Measurements from ENCODE around the gene DHX57.

DNA sequence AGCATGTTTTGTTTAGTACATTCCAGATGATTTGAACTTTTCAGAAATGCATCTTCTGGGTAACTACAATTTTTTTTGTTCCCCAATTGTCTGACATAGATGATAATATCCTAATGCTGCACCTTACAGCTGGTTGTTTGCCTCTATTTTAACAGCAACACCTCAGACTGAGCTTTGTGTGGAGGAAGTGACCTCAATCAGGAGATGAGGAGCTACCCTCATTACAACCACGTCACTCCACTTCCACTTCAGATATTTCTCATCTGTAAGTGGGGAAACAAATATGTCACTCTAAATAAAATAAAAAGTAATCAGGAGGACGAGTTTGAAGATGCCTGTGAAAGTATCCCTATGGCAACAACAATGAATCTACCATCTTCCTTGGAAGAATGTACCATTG, 112.5 kb downstream of the DHX57 start:
- TF ChIP-seq FOS (IDR thresholded peaks at IDR 0.05; ENCODE audit: borderline replicate concordance, insufficient read depth, low read length) (no peak), POLR2A (IDR thresholded peaks at IDR 0.05; ENCODE audit: low read depth, low read length) (no peak), EZH2 (IDR thresholded peaks at IDR 0.05; ENCODE audit: borderline replicate concordance, low read depth, low read length, severe bottlenecking) (no peak), MYC (IDR thresholded peaks at IDR 0.05; ENCODE audit: low read depth, low read length) (no peak), POLR2AphosphoS5 (IDR thresholded peaks at IDR 0.05; ENCODE audit: insufficient read depth, low read depth, low read length) (no peak)
- TF ChIP-seq, protein P1, sequence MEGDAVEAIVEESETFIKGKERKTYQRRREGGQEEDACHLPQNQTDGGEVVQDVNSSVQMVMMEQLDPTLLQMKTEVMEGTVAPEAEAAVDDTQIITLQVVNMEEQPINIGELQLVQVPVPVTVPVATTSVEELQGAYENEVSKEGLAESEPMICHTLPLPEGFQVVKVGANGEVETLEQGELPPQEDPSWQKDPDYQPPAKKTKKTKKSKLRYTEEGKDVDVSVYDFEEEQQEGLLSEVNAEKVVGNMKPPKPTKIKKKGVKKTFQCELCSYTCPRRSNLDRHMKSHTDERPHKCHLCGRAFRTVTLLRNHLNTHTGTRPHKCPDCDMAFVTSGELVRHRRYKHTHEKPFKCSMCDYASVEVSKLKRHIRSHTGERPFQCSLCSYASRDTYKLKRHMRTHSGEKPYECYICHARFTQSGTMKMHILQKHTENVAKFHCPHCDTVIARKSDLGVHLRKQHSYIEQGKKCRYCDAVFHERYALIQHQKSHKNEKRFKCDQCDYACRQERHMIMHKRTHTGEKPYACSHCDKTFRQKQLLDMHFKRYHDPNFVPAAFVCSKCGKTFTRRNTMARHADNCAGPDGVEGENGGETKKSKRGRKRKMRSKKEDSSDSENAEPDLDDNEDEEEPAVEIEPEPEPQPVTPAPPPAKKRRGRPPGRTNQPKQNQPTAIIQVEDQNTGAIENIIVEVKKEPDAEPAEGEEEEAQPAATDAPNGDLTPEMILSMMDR (IDR thresholded peaks at IDR 0.05; ENCODE audit: extremely low read depth in 1 of 2, insufficient read depth in 1 of 2, low read depth in 1 of 2, low read length in 2 of 2), result no peak
- TF ChIP-seq, protein P2, sequence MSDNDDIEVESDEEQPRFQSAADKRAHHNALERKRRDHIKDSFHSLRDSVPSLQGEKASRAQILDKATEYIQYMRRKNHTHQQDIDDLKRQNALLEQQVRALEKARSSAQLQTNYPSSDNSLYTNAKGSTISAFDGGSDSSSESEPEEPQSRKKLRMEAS (IDR thresholded peaks at IDR 0.05; ENCODE audit: insufficient read depth, insufficient read length), result no peak
